Activated naive CD4-positive, alpha-beta T cell treated with anti-CD3 and anti-CD28 coated beads, Interleukin-2, amount 10 ng/mL, durations not matched to agents 7 days and 5 days (primary cell): Measurements from ENCODE around the gene AGRN.
A peak's percentile ranks its signal among the peaks of the same experiment; 100 is the strongest.
"Not testable (repeated sequence)": the region's sequence is repeated elsewhere in the genome, so short reads cannot be mapped to it uniquely, and the experiment has no call there.

Experiments
- CTCF ChIA-PET: fragments of 350-600 bp; sonication (Branson Sonifier 250); formaldehyde crosslinking; loops from one replicate; lab custom pipeline; 2021; ENCODE audit warnings: antibody characterized with exemption; lab: Charles Lee
- DNase-seq: peaks from one replicate; pipeline ENCODE4 v3.0.0-alpha.2; 2020
- H3K27ac Mint-ChIP-seq: one replicate; pipeline ENCODE4 v1.8.0; 2021; ENCODE audit warnings: mild to moderate bottlenecking, moderate library complexity, mixed read lengths
- H3K27me3 Mint-ChIP-seq: one replicate; pipeline ENCODE4 v1.8.0; 2021; ENCODE audit warnings: mild to moderate bottlenecking, mixed read lengths
- H3K36me3 Mint-ChIP-seq: one replicate; pipeline ENCODE4 v1.8.0; 2021; ENCODE audit warnings: mixed read lengths
- H3K4me1 Mint-ChIP-seq: one replicate; pipeline ENCODE4 v1.8.0; 2021; ENCODE audit warnings: mixed read lengths
- H3K4me3 Mint-ChIP-seq: one replicate; pipeline ENCODE4 v1.8.0; 2021; ENCODE audit warnings: mild to moderate bottlenecking, moderate library complexity, mixed read lengths
- H3K9me3 Mint-ChIP-seq: one replicate; pipeline ENCODE4 v1.8.0; 2021; ENCODE audit warnings: mixed read lengths

Gene AGRN

DNA sequence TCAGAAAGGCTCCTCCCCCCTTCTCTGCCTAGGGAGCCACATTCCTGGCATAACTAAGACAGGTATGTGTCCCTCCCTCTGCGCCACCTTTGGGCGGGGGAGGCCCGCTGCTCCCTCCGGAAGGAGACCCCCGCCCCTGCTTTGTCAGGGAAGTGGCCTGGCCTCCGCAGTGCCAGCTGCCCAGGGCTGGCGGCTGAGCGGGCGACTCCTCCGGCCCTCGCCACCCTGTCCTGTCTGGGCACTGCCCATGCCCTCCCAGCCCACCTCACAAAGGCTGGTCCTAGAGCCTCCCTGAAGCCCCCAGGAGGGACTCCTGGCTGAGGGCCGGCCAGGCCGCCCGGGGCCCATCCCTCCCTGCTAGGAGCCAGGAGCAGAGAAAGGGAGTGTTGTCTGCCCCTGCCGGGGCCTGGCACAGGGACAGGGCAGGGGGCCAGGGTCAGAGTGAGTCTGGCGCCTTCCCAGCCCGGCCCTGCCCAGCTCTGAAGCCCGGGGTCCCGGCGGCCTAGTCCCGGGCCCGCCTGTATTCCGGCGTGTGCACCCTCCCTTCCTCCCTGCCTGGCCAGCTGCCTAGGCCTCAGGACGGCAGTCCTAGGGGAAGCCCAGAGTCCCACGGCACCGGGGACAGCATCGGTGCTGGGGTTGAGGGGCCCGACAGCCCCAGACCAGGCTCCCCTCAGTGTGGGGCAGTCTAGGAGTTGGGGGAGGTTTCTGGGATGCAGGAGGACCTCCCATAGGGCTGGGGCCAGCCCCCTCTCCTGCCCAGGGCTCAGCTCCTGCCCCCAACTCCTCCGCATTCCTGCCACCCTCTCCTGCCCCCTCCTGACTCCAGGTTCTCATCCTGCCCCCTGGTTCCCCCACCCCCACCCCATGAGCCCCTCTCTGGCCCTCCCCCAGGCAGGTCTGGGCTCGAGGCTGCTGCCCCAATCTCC is 5.1 kb downstream of the AGRN start:
- peaks cover 44% of the 10 kb centered on the region for H3K27me3 Mint-ChIP-seq
- CTCF ChIA-PET, result interaction anchor here (3.0 kb wide), 1 partner anchor 7 kb away, joined by 13 read pairs; no protein-coding TSS in a partner anchor
- H3K4me3 Mint-ChIP-seq, result no peak overlapping the region
- no peak for DNase-seq
- no peaks in the 10 kb centered on the region for H3K9me3 Mint-ChIP-seq
- no peaks in the 10 kb centered on the region for H3K36me3 Mint-ChIP-seq
- H3K4me1 Mint-ChIP-seq, result peaks cover 12% of the 10 kb centered on the region
- H3K27ac Mint-ChIP-seq, result no peak overlapping the region

- H3K36me3 Mint-ChIP-seq, result no peaks in the 10 kb centered on the region
- no peaks in the 10 kb centered on the region for H3K9me3 Mint-ChIP-seq
- no peak overlapping the region for H3K27ac Mint-ChIP-seq
- CTCF ChIA-PET, result interaction anchor here (0.6 kb wide), 1 partner anchor 279 kb away, joined by 3 read pairs; no protein-coding TSS in a partner anchor
- no peak for DNase-seq
- H3K4me1 Mint-ChIP-seq, result peaks cover 12% of the 10 kb centered on the region
- H3K4me3 Mint-ChIP-seq, result no peak overlapping the region
- H3K27me3 Mint-ChIP-seq, result peaks cover 37% of the 10 kb centered on the region
These were observed 5.8 kb downstream of the AGRN start for GRCh38 chr1:1025730-1026129.

- Mint-ChIP-seq H3K27me3 (peaks cover 26% of the 10 kb centered on the region), H3K4me1 (peaks cover 12% of the 10 kb centered on the region), H3K4me3 (no peak overlapping the region), H3K9me3 (no peaks in the 10 kb centered on the region), H3K36me3 (no peaks in the 10 kb centered on the region), H3K27ac (no peak overlapping the region)
- no peak for DNase-seq
- CTCF ChIA-PET, result no interaction called here
These were observed 6.9 kb downstream of the AGRN start for GRCh38 chr1:1026599-1027413.

DNA sequence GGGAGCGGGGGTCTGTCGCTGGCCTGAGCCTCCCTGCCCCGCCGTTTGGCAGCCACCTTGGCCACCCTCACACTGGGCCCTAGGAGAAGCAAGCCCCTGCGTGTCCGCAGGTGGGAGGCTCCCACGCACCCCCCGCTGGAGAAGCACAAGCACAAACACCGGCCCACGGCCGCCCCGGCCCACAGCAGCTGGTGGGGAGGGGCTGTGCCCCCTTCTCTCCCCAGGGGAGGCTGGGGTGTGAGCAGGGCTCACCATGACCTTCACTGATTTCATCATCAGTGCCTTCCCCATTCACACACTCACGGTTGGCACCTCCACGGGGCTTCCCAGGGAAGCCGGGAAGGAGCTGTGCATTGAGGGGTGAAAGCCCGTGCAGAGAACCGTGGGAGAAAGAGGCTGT is 7.9 kb downstream of the AGRN start:
- H3K27me3 Mint-ChIP-seq, result peaks cover 16% of the 10 kb centered on the region
- CTCF ChIA-PET, result no interaction called here
- no peak for DNase-seq
- no peak overlapping the region for H3K27ac Mint-ChIP-seq
- no peak overlapping the region for H3K4me3 Mint-ChIP-seq
- H3K36me3 Mint-ChIP-seq, result no peaks in the 10 kb centered on the region
- no peaks in the 10 kb centered on the region for H3K9me3 Mint-ChIP-seq
- H3K4me1 Mint-ChIP-seq, result peaks cover 12% of the 10 kb centered on the region

GRCh38 chr1:1030867-1031658 is 11.1 kb downstream of the AGRN start:
- DNase-seq, H3K4me1 Mint-ChIP-seq, H3K9me3 Mint-ChIP-seq, H3K4me3 Mint-ChIP-seq, H3K36me3 Mint-ChIP-seq, H3K27ac Mint-ChIP-seq: not testable (repeated sequence)
- CTCF ChIA-PET, result interaction anchor here (2.4 to 3.4 kb wide), 3 partner anchors 8 to 341 kb away, joined by 7 to 33 read pairs (median 13); no protein-coding TSS in a partner anchor
- peaks cover 28% of the 10 kb centered on the region for H3K27me3 Mint-ChIP-seq

DNA sequence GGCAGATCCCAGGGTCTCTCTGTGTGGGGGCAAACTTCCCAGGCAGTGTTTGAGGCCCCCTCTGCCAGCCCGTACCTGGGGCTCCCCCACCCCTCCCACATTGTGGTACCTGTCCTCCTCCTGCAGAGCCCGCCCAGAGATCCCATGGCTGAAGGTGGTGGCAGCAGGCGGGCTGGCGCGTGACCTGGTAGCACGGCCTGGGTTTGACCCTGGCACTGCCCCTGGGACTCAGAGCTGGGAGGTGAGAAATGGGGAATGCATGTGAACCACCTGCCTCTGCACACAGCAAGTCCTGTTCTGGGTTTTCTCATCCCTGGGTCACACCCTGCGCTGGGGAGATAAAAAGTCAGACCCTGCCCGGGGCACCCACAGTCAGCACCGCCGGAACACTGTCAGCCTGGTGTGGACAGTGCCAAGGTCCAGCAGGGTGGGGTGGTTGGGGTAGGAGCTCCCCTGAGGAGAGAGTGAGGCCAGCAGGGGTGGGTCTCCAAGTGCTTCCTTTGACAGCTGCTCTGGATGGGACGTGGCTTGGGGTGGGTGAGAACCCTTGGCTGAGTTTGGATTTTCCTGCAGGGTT is 11.8 kb downstream of the AGRN start:
- H3K4me3 Mint-ChIP-seq, result peak overlapping the region; percentile 46

DNA sequence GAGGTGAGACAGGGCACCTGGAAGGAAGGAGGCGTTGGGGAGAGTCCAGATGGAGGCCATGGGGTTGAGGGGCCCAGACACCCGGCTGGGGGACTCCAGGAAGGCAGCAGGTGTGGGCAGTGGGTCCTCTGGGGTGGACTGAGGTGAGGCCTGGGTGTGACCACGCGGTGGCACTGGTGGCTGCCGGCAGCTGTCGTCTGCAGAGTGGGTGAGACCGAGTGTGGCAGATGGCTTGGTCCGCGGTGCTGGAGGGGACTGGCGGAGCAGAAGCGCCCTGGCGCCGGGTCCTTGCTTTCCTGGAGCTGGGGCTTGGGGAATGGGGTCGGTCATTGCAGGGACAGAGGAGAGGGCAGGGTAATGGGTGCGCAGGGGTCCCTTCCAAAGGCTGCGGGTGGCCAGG is 12.5 kb downstream of the AGRN start:
- no peak for DNase-seq
- H3K4me1 Mint-ChIP-seq, result peaks cover 8% of the 10 kb centered on the region
- no peaks in the 10 kb centered on the region for H3K9me3 Mint-ChIP-seq
- peak overlapping the region; percentile 35 for H3K27ac Mint-ChIP-seq
- H3K36me3 Mint-ChIP-seq, result no peaks in the 10 kb centered on the region
- peaks cover 39% of the 10 kb centered on the region for H3K27me3 Mint-ChIP-seq
- CTCF ChIA-PET, result interaction anchor here (2.1 to 3.4 kb wide), 5 partner anchors 9 to 340 kb away, joined by 7 to 33 read pairs (median 8); partner anchors contain the start of gene ISG15
- peak overlapping the region; percentile 46 for H3K4me3 Mint-ChIP-seq

More for the DNA sequence above, 11.8 kb downstream of the AGRN start:
- peaks cover 8% of the 10 kb centered on the region for H3K4me1 Mint-ChIP-seq
- no peaks in the 10 kb centered on the region for H3K9me3 Mint-ChIP-seq
- H3K36me3 Mint-ChIP-seq, result no peaks in the 10 kb centered on the region
- CTCF ChIA-PET, result interaction anchor here (2.1 to 3.4 kb wide), 5 partner anchors 8 to 340 kb away, joined by 7 to 33 read pairs (median 8); partner anchors contain the start of gene ISG15
- peaks cover 33% of the 10 kb centered on the region for H3K27me3 Mint-ChIP-seq
- no peak for DNase-seq
- H3K27ac Mint-ChIP-seq, result no peak overlapping the region

DNA sequence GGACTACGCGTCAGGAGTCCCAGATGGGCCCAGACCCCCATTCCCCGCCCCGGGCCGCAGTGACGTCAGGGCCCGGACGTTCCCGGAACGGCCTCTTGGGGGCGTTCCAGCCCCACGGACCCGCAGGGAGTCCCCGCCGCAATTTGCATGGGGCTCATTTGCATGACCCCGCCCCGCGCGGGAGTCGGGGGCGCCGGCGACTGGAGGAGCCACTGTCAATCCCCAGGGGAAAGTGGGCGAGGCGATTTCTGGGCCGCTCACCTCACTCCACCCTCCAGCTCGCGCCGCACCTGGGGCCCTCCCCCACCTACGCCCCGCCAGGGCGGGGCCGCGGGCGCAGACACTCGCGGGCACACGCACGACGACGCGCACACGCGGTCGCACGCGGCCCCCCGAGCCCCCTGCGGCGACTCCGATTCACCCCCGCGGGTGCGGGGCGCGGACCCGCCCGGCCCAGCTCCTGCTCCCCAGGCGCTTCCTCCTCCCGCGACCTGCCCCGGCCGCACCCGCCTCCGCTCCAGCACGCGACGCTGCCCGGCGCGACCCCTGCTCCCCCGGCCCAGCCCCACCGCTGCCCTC is 13.2 kb downstream of the AGRN start:
- Mint-ChIP-seq H3K36me3 (no peaks in the 10 kb centered on the region), H3K9me3 (no peaks in the 10 kb centered on the region), H3K4me1 (peaks cover 8% of the 10 kb centered on the region), H3K4me3 (peak overlapping the region; percentile 41), H3K27me3 (peaks cover 45% of the 10 kb centered on the region), H3K27ac (no peak overlapping the region)
- CTCF ChIA-PET, result interaction anchor here (0.8 to 3.4 kb wide), 6 partner anchors 10 to 339 kb away, joined by 3 to 33 read pairs (median 8); partner anchors contain the start of gene ISG15
- DNase-seq, result peak; percentile 92

DNA sequence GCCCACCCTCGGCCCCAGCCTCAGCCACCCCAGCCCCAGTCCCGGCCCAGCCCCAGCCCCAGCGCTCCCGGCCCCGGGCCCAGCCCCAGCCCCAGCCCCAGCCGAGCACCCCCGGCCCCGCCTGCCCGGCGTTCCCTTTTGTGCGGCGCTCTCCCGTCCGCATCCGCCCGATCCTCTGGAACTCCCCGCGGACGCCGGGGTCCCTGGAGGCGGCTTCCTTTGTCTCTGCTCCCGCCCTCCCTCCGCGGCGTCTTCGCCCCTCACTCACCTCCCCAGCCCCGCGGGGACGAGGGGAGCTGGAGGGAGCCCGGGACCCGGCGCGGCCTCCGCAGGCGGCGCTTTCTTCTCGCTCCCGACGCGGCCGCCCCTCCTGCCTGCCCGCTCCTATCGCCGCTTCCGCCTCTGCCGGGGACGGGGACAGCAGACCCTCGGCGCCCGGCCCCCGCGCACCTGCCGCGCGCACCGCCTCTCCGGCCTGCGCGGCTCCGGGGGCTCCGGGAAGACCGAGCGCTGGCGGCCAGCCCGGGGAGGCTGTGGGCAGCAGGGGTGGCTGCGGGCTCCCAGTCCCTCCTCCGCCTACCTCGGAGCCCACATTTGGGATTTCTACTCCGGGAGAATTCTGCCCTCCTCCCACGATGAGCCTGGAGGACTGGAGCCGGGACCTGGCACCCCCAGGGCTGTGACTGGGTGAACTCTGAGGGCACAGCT is 14.0 kb downstream of the AGRN start:
- H3K27me3 Mint-ChIP-seq, result peaks cover 53% of the 10 kb centered on the region
- H3K9me3 Mint-ChIP-seq, result no peaks in the 10 kb centered on the region
- no peaks in the 10 kb centered on the region for H3K36me3 Mint-ChIP-seq
- peaks cover 15% of the 10 kb centered on the region for H3K4me1 Mint-ChIP-seq
- CTCF ChIA-PET, result interaction anchor here (0.8 to 3.4 kb wide), 6 partner anchors 10 to 338 kb away, joined by 3 to 33 read pairs (median 8); partner anchors contain the start of gene ISG15
- H3K4me3 Mint-ChIP-seq, result peak overlapping the region; percentile 35
- peak; percentile 48 for DNase-seq
- H3K27ac Mint-ChIP-seq, result no peak overlapping the region

DNA sequence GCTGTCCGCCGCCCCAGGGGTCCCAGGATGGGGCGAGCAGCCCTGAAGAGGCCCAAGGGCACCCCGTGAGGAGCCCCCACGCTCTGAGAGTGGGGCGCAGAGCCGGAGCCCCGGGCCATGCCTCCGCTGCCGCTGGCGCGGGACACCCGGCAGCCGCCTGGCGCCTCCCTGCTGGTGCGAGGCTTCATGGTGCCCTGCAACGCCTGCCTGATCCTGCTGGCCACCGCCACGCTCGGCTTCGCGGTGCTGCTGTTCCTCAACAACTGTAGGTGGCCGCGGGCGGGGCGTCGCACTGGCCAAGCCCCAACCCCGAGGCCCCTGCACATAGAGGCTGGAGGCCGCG is 14.5 kb downstream of the AGRN start:
- H3K9me3 Mint-ChIP-seq, result no peaks in the 10 kb centered on the region
- no peak for DNase-seq
- CTCF ChIA-PET, result interaction anchor here (3.4 kb wide), 1 partner anchor 29 kb away, joined by 33 read pairs; no protein-coding TSS in a partner anchor
- H3K27me3 Mint-ChIP-seq, result peaks cover 58% of the 10 kb centered on the region
- peaks cover 20% of the 10 kb centered on the region for H3K4me1 Mint-ChIP-seq
- no peaks in the 10 kb centered on the region for H3K36me3 Mint-ChIP-seq
- H3K27ac Mint-ChIP-seq, result no peak overlapping the region
- peak overlapping the region; percentile 35 for H3K4me3 Mint-ChIP-seq

- Mint-ChIP-seq H3K27me3 (peaks cover 68% of the 10 kb centered on the region), H3K9me3 (no peaks in the 10 kb centered on the region), H3K36me3 (no peaks in the 10 kb centered on the region), H3K4me3 (no peak overlapping the region), H3K27ac (no peak overlapping the region), H3K4me1 (peaks cover 25% of the 10 kb centered on the region)
- no peak for DNase-seq
- CTCF ChIA-PET, result interaction anchor here (0.6 kb wide), 1 partner anchor 29 kb away, joined by 4 read pairs; no protein-coding TSS in a partner anchor
These were observed 15.5 kb downstream of the AGRN start for GRCh38 chr1:1035291-1035943.
